Keratinocyte (primary cell): ENCODE measurements around the gene MMP24OS. TPM values are rescaled to one million over a fixed set of nuclear protein-coding genes. Genes with fewer than 3 reads are reported as not detected.

Experiments
- DNase-seq: peaks from one replicate; pipeline ENCODE4 v3.0.0-alpha.2; 2011; ENCODE audit warnings: low read depth, missing footprints, low spot score
- FAIRE-seq: peaks from 2 replicates; lab custom pipeline; 2011; peaks lifted over from hg19 to GRCh38; lab: Jason Lieb, UNC
- H2AFZ ChIP-seq: 2 replicates; pipeline ENCODE4 v1.6.0; 2012; ENCODE audit warnings: low read length, control low read depth, inconsistent platforms; ENCODE audit not compliant: control insufficient read depth
- H3K27ac ChIP-seq: 2 replicates; pipeline ENCODE4 v1.5.1; 2011; ENCODE audit warnings: low read length; ENCODE audit not compliant: control insufficient read depth, insufficient read depth
- H3K27me3 ChIP-seq: 3 replicates; pipeline ENCODE4 v1.6.0; 2011; ENCODE audit warnings: low read length; ENCODE audit not compliant: control insufficient read depth, insufficient read depth; ENCODE audit errors: extremely low read depth
- H3K36me3 ChIP-seq, 2 experiments: 2 replicates in 1 of 2; 3 replicates in 1 of 2; pipeline ENCODE4 v1.5.1; 2011; ENCODE audit warnings: low read length in 2 of 2, mild to moderate bottlenecking in 1 of 2; ENCODE audit not compliant: control insufficient read depth in 2 of 2, insufficient read depth in 2 of 2; ENCODE audit errors: extremely low read depth in 1 of 2
- H3K4me1 ChIP-seq: 3 replicates; pipeline ENCODE4 v1.5.1; 2011; ENCODE audit warnings: low read length; ENCODE audit not compliant: control insufficient read depth, insufficient read depth; ENCODE audit errors: extremely low read depth
- H3K4me2 ChIP-seq: 3 replicates; pipeline ENCODE4 v1.6.0; 2011; ENCODE audit warnings: low read depth, low read length; ENCODE audit not compliant: control insufficient read depth, insufficient read depth; ENCODE audit errors: extremely low read depth
- H3K4me3 ChIP-seq, 3 experiments: fragments of 200-600 bp in 1 of 3; sonication (generic) in 1 of 3; 2 replicates in 2 of 3; 3 replicates in 1 of 3; pipeline ENCODE4 v1.5.1; 2011 to 2016; ENCODE audit warnings: low read length in 3 of 3, mild to moderate bottlenecking in 3 of 3, control low read depth in 2 of 3, inconsistent platforms in 1 of 3, low read depth in 1 of 3, mixed read lengths in 1 of 3, mixed run types in 1 of 3, moderate library complexity in 1 of 3; ENCODE audit not compliant: control insufficient read depth in 2 of 3, insufficient read depth in 2 of 3; ENCODE audit errors: extremely low read depth in 1 of 3
- H3K79me2 ChIP-seq: 2 replicates; pipeline ENCODE4 v1.6.0; 2012; ENCODE audit warnings: low read length; ENCODE audit not compliant: control insufficient read depth, insufficient read depth
- H3K9ac ChIP-seq: 3 replicates; pipeline ENCODE4 v1.6.0; 2011; ENCODE audit warnings: low read length; ENCODE audit not compliant: control insufficient read depth, insufficient read depth; ENCODE audit errors: extremely low read depth
- H3K9me1 ChIP-seq: 3 replicates; pipeline ENCODE4 v1.6.0; 2011; ENCODE audit warnings: low read length; ENCODE audit not compliant: control insufficient read depth, insufficient read depth; ENCODE audit errors: extremely low read depth
- H3K9me3 ChIP-seq: 2 replicates; pipeline ENCODE4 v1.5.1; 2012; ENCODE audit warnings: low read depth, low read length; ENCODE audit not compliant: control insufficient read depth
- H4K20me1 ChIP-seq: 3 replicates; pipeline ENCODE4 v1.6.0; 2011; ENCODE audit warnings: low read length; ENCODE audit not compliant: control insufficient read depth, insufficient read depth; ENCODE audit errors: extremely low read depth
- EZH2 ChIP-seq: IDR thresholded peaks from one replicate; pipeline ENCODE4 v1.6.1; 2012; ENCODE audit warnings: inconsistent platforms, mild to moderate bottlenecking, low read length, moderate library complexity
- dilution Hi-C: fragments of 300-500 bp; cut with MboI; formaldehyde crosslinking; loops from one replicate; pipeline ENCODE4 v1.7.0; 2020; ENCODE audit warnings: low sequenced_read_pairs; ENCODE audit not compliant: extremely low pct_ligation_motif_present
- polyA plus RNA-seq, 5 experiments: library from polyadenylated mRNA; depleted of rRNA in 3 of 5; stranded (reverse) in 3 of 5; stranded (forward) in 1 of 5; unstranded in 1 of 5; fragments of >200 nt; gene quantifications; 1 replicate in 1 of 5; 2 replicates in 3 of 5; 3 replicates in 1 of 5; pipeline versions ENCODE4 v1.2.1 to v1.2.3, GENCODE V29; 2011 to 2012; ENCODE audit warnings: missing spikeins in 2 of 5, low read depth in 1 of 5, low replicate concordance in 1 of 5
- TF ChIP-seq, protein P1 (sequence below), 3 experiments: IDR thresholded peaks in 1 of 3; conservative IDR thresholded peaks in 1 of 3; optimal IDR thresholded peaks in 1 of 3; 2 replicates in 2 of 3; 3 replicates in 1 of 3; pipeline versions ENCODE3 to v1.5.1; 2011; ENCODE audit warnings: low read length in 3 of 3, mild to moderate bottlenecking in 3 of 3, moderate library complexity in 2 of 3, control low read depth in 1 of 3, inconsistent platforms in 1 of 3; ENCODE audit not compliant: insufficient read depth in 2 of 3; ENCODE audit errors: extremely low read depth in 1 of 3

MMP24OS gene
- polyA plus RNA-seq, 1 donor (not counting 4 experiments of a cell fraction or from before 2014, with no cell fraction given): 19.5 TPM

- dilution Hi-C loops: no loop called here
- no peak for DNase-seq
- H3K27me3 ChIP-seq: no peaks in the 10 kb centered on the region
- TF ChIP-seq EZH2: no peak
- TF ChIP-seq, protein P1, sequence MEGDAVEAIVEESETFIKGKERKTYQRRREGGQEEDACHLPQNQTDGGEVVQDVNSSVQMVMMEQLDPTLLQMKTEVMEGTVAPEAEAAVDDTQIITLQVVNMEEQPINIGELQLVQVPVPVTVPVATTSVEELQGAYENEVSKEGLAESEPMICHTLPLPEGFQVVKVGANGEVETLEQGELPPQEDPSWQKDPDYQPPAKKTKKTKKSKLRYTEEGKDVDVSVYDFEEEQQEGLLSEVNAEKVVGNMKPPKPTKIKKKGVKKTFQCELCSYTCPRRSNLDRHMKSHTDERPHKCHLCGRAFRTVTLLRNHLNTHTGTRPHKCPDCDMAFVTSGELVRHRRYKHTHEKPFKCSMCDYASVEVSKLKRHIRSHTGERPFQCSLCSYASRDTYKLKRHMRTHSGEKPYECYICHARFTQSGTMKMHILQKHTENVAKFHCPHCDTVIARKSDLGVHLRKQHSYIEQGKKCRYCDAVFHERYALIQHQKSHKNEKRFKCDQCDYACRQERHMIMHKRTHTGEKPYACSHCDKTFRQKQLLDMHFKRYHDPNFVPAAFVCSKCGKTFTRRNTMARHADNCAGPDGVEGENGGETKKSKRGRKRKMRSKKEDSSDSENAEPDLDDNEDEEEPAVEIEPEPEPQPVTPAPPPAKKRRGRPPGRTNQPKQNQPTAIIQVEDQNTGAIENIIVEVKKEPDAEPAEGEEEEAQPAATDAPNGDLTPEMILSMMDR (optimal IDR thresholded peaks at IDR 0.05 in 1 of 3, IDR thresholded peaks at IDR 0.05 in 1 of 3, conservative IDR thresholded peaks at IDR 0.05 in 1 of 3; ENCODE audit: extremely low read depth in 1 of 3, insufficient read depth in 2 of 3, low read length in 3 of 3): no peak
- H3K4me2 ChIP-seq: no peak overlapping the region
- H3K4me1 ChIP-seq: peaks cover 48% of the 10 kb centered on the region
- peaks cover 2% of the 10 kb centered on the region for H3K9me1 ChIP-seq
- H3K9me3 ChIP-seq: no peaks in the 10 kb centered on the region
- no peak overlapping the region for H2AFZ ChIP-seq
- no peak overlapping the region for H3K27ac ChIP-seq
- no peak for FAIRE-seq
- H3K79me2 ChIP-seq: peaks cover 46% of the 10 kb centered on the region
- peaks cover 6% of the 10 kb centered on the region for H4K20me1 ChIP-seq
- no peak overlapping the region for H3K4me3 ChIP-seq
- H3K9ac ChIP-seq: no peak overlapping the region
- H3K36me3 ChIP-seq: peaks cover 16 to 58% of the 10 kb centered on the region in 2 experiments
Observed at GRCh38 chr20:35281506-35282101, 3.7 kb upstream of the MMP24OS start.

- H3K79me2 ChIP-seq: peaks cover 50% of the 10 kb centered on the region
Observed at GRCh38 chr20:35280523-35280922, 2.6 kb upstream of the MMP24OS start.

More at GRCh38 chr20:35280523-35280922, 2.6 kb upstream of the MMP24OS start:
- Histone ChIP-seq H3K27ac (peak overlapping the region; percentile 65), H2AFZ (no peak overlapping the region), H3K27me3 (no peaks in the 10 kb centered on the region), H3K9me1 (peaks cover 2% of the 10 kb centered on the region), H3K4me2 (no peak overlapping the region), H3K4me3 (no peak overlapping the region), H3K4me1 (peaks cover 47% of the 10 kb centered on the region), H3K9ac (no peak overlapping the region), H3K36me3 (peaks cover 23 to 67% of the 10 kb centered on the region in 2 experiments), H4K20me1 (peaks cover 6% of the 10 kb centered on the region), H3K9me3 (no peaks in the 10 kb centered on the region)
- FAIRE-seq: no peak
- dilution Hi-C loops: no loop called here
- no peak for TF ChIP-seq EZH2
- TF ChIP-seq, protein P1 (optimal IDR thresholded peaks at IDR 0.05 in 1 of 3, IDR thresholded peaks at IDR 0.05 in 1 of 3, conservative IDR thresholded peaks at IDR 0.05 in 1 of 3; ENCODE audit: extremely low read depth in 1 of 3, insufficient read depth in 2 of 3, low read length in 3 of 3): no peak
- no peak for DNase-seq
